HL-60 (cell line): ENCODE data around the gene TIMM17B.

ENCODE experiments used
- DNase-seq, 2 experiments: peaks; one replicate each; pipeline ENCODE4 v3.0.0-alpha.2; 2010 to 2020; ENCODE audit warnings: low read depth in 1 of 2, low spot score in 1 of 2
- H3K27ac ChIP-seq: fragments of 250-450 bp; sonication (Bioruptor Pico); replicated peaks from 2 replicates; pipeline ENCODE4 v1.5.1; 2020; ENCODE audit warnings: mild to moderate bottlenecking, moderate library complexity
- H3K27me3 ChIP-seq: fragments of 250-450 bp; sonication (Bioruptor Pico); 2 replicates; pipeline ENCODE4 v1.5.1; 2021; ENCODE audit warnings: mild to moderate bottlenecking, moderate library complexity; ENCODE audit not compliant: insufficient read depth, poor library complexity, severe bottlenecking
- H3K4me3 ChIP-seq: replicated peaks from 2 replicates; pipeline ENCODE4 v1.5.1; 2011; ENCODE audit warnings: mild to moderate bottlenecking, control low read depth, low read length; ENCODE audit not compliant: insufficient read depth
- CTCF ChIP-seq: IDR thresholded peaks from one replicate; pipeline ENCODE4 v1.5.1; 2011; ENCODE audit warnings: low read length, control low read depth, inconsistent platforms; ENCODE audit not compliant: insufficient read depth
- GABPA ChIP-seq: IDR thresholded peaks from 2 replicates; pipeline ENCODE4 v1.6.1; 2012; ENCODE audit warnings: low read depth
- POLR2AphosphoS5 ChIP-seq: IDR thresholded peaks from 2 replicates; pipeline ENCODE4 v1.6.1; 2012; ENCODE audit warnings: low read depth
- REST ChIP-seq: IDR thresholded peaks from 2 replicates; pipeline ENCODE4 v1.6.1; 2012; ENCODE audit warnings: low read depth; ENCODE audit not compliant: insufficient replicate concordance
- SPI1 ChIP-seq: IDR thresholded peaks from 2 replicates; pipeline ENCODE4 v1.6.1; 2012; ENCODE audit warnings: low read depth, mild to moderate bottlenecking, borderline replicate concordance

TIMM17B gene

GRCh38 chrX:48894891-48895290 lies 2.7 kb downstream of the TIMM17B start:
- Histone ChIP-seq H3K27ac (no peak overlapping the region), H3K27me3 (no peaks in the 10 kb centered on the region), H3K4me3 (no peak overlapping the region)
- TF ChIP-seq REST = no peak
- no peak for TF ChIP-seq SPI1
- TF ChIP-seq CTCF = no peak
- no peak for TF ChIP-seq POLR2AphosphoS5
- TF ChIP-seq GABPA = no peak
- no peak for DNase-seq

- TF ChIP-seq CTCF (no peak), REST (no peak), GABPA (no peak), POLR2AphosphoS5 (no peak), SPI1 (no peak)
- Histone ChIP-seq H3K27ac (no peak overlapping the region), H3K27me3 (no peaks in the 10 kb centered on the region), H3K4me3 (no peak overlapping the region)
- DNase-seq = no peak
These were observed 3.8 kb downstream of the TIMM17B start for GRCh38 chrX:48893556-48894348.

- no peak for TF ChIP-seq GABPA
- H3K27me3 ChIP-seq = no peaks in the 10 kb centered on the region
- DNase-seq = no peak
These were observed 4.7 kb downstream of the TIMM17B start for GRCh38 chrX:48892896-48893295.

GRCh38 chrX:48891402-48892288 lies 5.9 kb downstream of the TIMM17B start:
- Histone ChIP-seq H3K27me3 (no peaks in the 10 kb centered on the region), H3K27ac (no peak overlapping the region), H3K4me3 (peak overlapping the region; percentile 53)
- TF ChIP-seq GABPA = no peak
- no peak for TF ChIP-seq REST
- TF ChIP-seq SPI1 = no peak
- TF ChIP-seq POLR2AphosphoS5 = no peak
- no peak for TF ChIP-seq CTCF
- peak; percentile 67 to 79 for DNase-seq

More at GRCh38 chrX:48892896-48893295, 4.7 kb downstream of the TIMM17B start:
- Histone ChIP-seq H3K4me3 (no peak overlapping the region), H3K27ac (no peak overlapping the region)
